ENCODE results near the gene CDKN1C.

The CDKN1C gene

DNA sequence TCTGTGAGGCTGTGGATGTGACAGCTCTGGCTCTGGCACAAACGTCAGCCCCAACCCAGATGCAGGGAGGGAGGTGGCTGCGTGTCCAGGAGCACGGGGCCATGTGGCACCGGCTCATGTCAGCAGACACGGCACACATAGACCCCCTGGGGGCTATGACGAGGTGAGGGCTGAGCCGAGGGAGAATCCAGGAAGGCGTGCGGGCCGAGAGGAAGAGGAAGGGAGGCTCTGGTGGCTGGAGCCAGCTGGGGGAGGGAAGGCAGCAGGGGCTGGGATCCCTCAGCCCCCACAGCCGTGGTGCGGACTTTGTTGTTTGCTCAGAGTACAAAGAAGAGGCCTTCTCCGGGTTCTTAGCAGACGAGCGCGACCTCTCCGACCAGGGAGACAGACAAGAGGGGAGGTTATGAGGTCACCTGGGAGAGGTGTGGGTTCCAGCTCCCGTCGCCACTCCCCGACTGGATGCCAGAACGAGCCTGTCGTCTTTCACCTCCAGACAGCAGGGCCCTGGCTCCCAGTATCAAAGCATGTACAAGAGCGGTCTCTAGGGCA is 46.1 kb downstream of the CDKN1C start:
- no peaks in the 10 kb centered on the region for H3K27me3 Mint-ChIP-seq
- no peak for DNase-seq
- no peaks in the 10 kb centered on the region for H3K9me3 Mint-ChIP-seq
- H3K4me3 Mint-ChIP-seq: no peak overlapping the region
- no peak overlapping the region for H3K27ac Mint-ChIP-seq
- CTCF ChIA-PET: no interaction called here
- no peaks in the 10 kb centered on the region for H3K4me1 Mint-ChIP-seq
- H3K36me3 Mint-ChIP-seq: no peaks in the 10 kb centered on the region

- CTCF ChIA-PET: no interaction called here
- Mint-ChIP-seq H3K9me3 (no peaks in the 10 kb centered on the region), H3K27me3 (no peaks in the 10 kb centered on the region), H3K36me3 (no peaks in the 10 kb centered on the region), H3K27ac (no peak overlapping the region), H3K4me3 (no peak overlapping the region), H3K4me1 (no peaks in the 10 kb centered on the region)
- no peak for DNase-seq
These were observed 46.8 kb downstream of the CDKN1C start for GRCh38 chr11:2838676-2839294.

GRCh38 chr11:2838091-2838490 is 47.5 kb downstream of the CDKN1C start:
- H3K36me3 Mint-ChIP-seq: no peaks in the 10 kb centered on the region
- H3K9me3 Mint-ChIP-seq: no peaks in the 10 kb centered on the region
- no peaks in the 10 kb centered on the region for H3K27me3 Mint-ChIP-seq
- no peak for DNase-seq
- CTCF ChIA-PET: no interaction called here
- H3K27ac Mint-ChIP-seq: no peak overlapping the region
- H3K4me1 Mint-ChIP-seq: no peaks in the 10 kb centered on the region
- H3K4me3 Mint-ChIP-seq: no peak overlapping the region

GRCh38 chr11:2837651-2838050 is 47.9 kb downstream of the CDKN1C start:
- CTCF ChIA-PET: no interaction called here
- H3K36me3 Mint-ChIP-seq: no peaks in the 10 kb centered on the region

GRCh38 chr11:2837096-2837601 is 48.4 kb downstream of the CDKN1C start:
- Mint-ChIP-seq H3K27ac (no peak overlapping the region), H3K36me3 (no peaks in the 10 kb centered on the region), H3K9me3 (no peaks in the 10 kb centered on the region), H3K4me3 (no peak overlapping the region), H3K4me1 (no peaks in the 10 kb centered on the region), H3K27me3 (no peaks in the 10 kb centered on the region)
- CTCF ChIA-PET: no interaction called here
- no peak for DNase-seq

More at GRCh38 chr11:2837651-2838050, 47.9 kb downstream of the CDKN1C start:
- no peak overlapping the region for H3K4me3 Mint-ChIP-seq
- DNase-seq: no peak
- no peaks in the 10 kb centered on the region for H3K4me1 Mint-ChIP-seq
- no peaks in the 10 kb centered on the region for H3K27me3 Mint-ChIP-seq
- H3K9me3 Mint-ChIP-seq: no peaks in the 10 kb centered on the region
- H3K27ac Mint-ChIP-seq: no peak overlapping the region

GRCh38 chr11:2836315-2837095 is 49.1 kb downstream of the CDKN1C start:
- Mint-ChIP-seq H3K4me1 (no peaks in the 10 kb centered on the region), H3K36me3 (no peaks in the 10 kb centered on the region), H3K27ac (no peak overlapping the region), H3K27me3 (no peaks in the 10 kb centered on the region), H3K4me3 (no peak overlapping the region), H3K9me3 (no peaks in the 10 kb centered on the region)
- DNase-seq: no peak
- CTCF ChIA-PET: no interaction called here

- Mint-ChIP-seq H3K9me3 (no peaks in the 10 kb centered on the region), H3K4me3 (no peak overlapping the region), H3K27ac (no peak overlapping the region), H3K27me3 (no peaks in the 10 kb centered on the region), H3K4me1 (no peaks in the 10 kb centered on the region), H3K36me3 (no peaks in the 10 kb centered on the region)
- CTCF ChIA-PET: no interaction called here
- no peak for DNase-seq
These were observed 49.8 kb downstream of the CDKN1C start for GRCh38 chr11:2835751-2836150.

DNA sequence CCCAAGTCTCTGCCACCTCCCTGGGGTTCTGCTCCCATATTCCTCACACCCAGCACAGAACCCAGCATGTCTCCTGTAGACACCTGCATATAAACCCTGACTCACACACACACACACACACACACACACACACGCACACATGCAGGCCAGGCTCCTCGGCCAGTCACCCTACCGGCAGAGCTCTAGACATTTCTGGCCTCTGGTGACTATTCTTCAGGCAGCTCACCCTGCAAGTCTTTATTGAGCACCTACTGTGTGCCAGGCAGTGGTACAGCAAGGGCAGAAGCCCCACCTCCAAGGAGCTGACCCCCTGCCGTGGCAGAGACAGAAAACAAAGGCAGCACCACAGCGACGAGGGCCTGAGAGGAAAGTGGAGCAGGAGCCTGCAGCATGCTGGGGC is 50.3 kb downstream of the CDKN1C start:
- Mint-ChIP-seq H3K9me3 (no peaks in the 10 kb centered on the region), H3K27ac (no peak overlapping the region), H3K36me3 (no peaks in the 10 kb centered on the region), H3K4me3 (no peak overlapping the region), H3K27me3 (no peaks in the 10 kb centered on the region), H3K4me1 (no peaks in the 10 kb centered on the region)
- no peak for DNase-seq
- CTCF ChIA-PET: no interaction called here

GRCh38 chr11:2834503-2835273 is 50.9 kb downstream of the CDKN1C start:
- CTCF ChIA-PET: no interaction called here
- Mint-ChIP-seq H3K4me3 (no peak overlapping the region), H3K27ac (no peak overlapping the region), H3K36me3 (no peaks in the 10 kb centered on the region), H3K27me3 (no peaks in the 10 kb centered on the region), H3K9me3 (no peaks in the 10 kb centered on the region), H3K4me1 (no peaks in the 10 kb centered on the region)
- no peak for DNase-seq

DNA sequence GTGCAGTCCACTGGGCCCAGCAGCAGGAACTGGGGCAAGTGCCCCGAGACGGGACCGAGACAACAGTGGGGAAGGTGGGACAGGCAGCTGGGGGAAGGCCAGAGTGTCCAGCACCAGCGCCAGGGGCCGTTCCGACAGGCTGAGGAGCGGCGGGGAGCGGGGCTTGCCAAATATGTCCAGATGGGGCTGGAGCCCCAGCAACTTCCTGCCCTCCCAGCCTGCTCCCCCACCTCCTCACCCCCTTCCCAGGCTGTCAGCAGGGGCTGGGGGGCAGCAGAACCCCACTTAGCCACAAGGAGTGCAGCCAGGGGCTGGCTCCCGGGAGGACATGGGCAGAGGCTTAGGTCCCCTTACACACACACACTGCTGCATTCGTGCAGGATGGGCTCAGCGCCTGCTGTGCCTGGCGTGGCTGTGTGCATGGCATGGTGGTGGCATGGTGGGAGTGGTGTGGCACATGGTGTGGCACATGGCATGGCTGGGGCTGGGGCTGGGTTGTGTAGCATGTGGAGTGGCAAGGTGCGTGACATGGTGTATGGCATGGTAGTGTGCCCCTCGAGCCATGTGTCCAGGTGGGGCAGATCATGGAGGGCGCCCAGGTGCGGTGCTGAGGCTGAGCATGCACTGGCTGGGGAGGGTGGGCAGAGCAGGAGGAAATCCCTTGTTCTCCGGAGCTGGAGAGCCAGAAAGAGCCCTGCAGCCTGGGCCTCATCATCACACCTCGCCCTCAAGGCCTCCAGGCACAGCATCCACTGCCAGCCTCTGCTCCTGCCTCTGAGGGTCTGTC is 51.7 kb downstream of the CDKN1C start:
- Mint-ChIP-seq H3K4me1 (no peaks in the 10 kb centered on the region), H3K27ac (no peak overlapping the region), H3K4me3 (no peak overlapping the region), H3K36me3 (peaks cover under 1% of the 10 kb centered on the region), H3K27me3 (no peaks in the 10 kb centered on the region), H3K9me3 (peaks cover 7% of the 10 kb centered on the region)
- DNase-seq: no peak
- CTCF ChIA-PET: no interaction called here
